Lung (tissue), 12 donors: Measurements from ENCODE around the gene MAOB. TPM values are rescaled to one million over a fixed set of nuclear protein-coding genes. Genes with fewer than 3 reads are reported as not detected.
A peak's percentile ranks its signal among the peaks of the same experiment; 100 is the strongest.

Experiments
- ATAC-seq: fragments of 200-7000 bp; cut with Tn5 transposase; one replicate; pipeline ENCODE4 v1.9.1; 2020; ENCODE audit warnings: moderate number of reproducible peaks; ENCODE audit not compliant: insufficient read depth, low FRiP score
- DNase-seq, 3 donors: peaks; one replicate each; pipeline ENCODE4 v3.0.0-alpha.2; 2013 to 2017
- H3K27ac ChIP-seq, 2 donors: one replicate each; pipeline ENCODE4 v1.5.1; 2013; ENCODE audit warnings: mild to moderate bottlenecking in 2 of 2, moderate library complexity in 2 of 2, control low read depth in 1 of 2, inconsistent platforms in 1 of 2, low read depth in 1 of 2, low read length in 1 of 2
- H3K27me3 ChIP-seq, 3 donors: one replicate each; pipeline ENCODE4 v1.5.1; 2013; ENCODE audit warnings: low read length in 2 of 3; ENCODE audit not compliant: control insufficient read depth in 3 of 3, insufficient read depth in 3 of 3
- H3K36me3 ChIP-seq, 4 donors: one replicate each; pipeline ENCODE4 v1.5.1; 2013; ENCODE audit warnings: low read length in 4 of 4, mild to moderate bottlenecking in 1 of 4, moderate library complexity in 1 of 4; ENCODE audit not compliant: control insufficient read depth in 4 of 4, insufficient read depth in 4 of 4
- H3K4me1 ChIP-seq, 5 donors: one replicate each; pipeline ENCODE4 v1.5.1; 2013; ENCODE audit warnings: low read length in 5 of 5, mild to moderate bottlenecking in 2 of 5, moderate library complexity in 1 of 5; ENCODE audit not compliant: control insufficient read depth in 5 of 5, insufficient read depth in 5 of 5
- H3K4me3 ChIP-seq: one replicate; pipeline ENCODE4 v1.5.1; 2013; ENCODE audit warnings: mild to moderate bottlenecking, control low read depth, moderate library complexity
- H3K9ac ChIP-seq, 2 donors: one replicate each; pipeline ENCODE4 v1.5.1; 2013; ENCODE audit warnings: low read length in 2 of 2, control low read depth in 1 of 2; ENCODE audit not compliant: insufficient read depth in 1 of 2
- H3K9me3 ChIP-seq, 4 donors: one replicate each; pipeline ENCODE4 v1.5.1; 2013; ENCODE audit warnings: low read length in 3 of 4, mild to moderate bottlenecking in 1 of 4, moderate library complexity in 1 of 4; ENCODE audit not compliant: control insufficient read depth in 4 of 4, insufficient read depth in 3 of 4
- CTCF ChIP-seq: IDR thresholded peaks from 2 replicates; pipeline ENCODE4 v1.5.1; 2012; ENCODE audit warnings: mild to moderate bottlenecking; ENCODE audit errors: control extremely low read depth, extremely low read depth
- WGBS, 2 donors: extraction: QIAGEN DNeasy Blood & Tissue Kit; methylation state at CpG; one replicate each; pipeline ENCODE4 v1.1.7; 2013; 5-methylcytosine and 5-hydroxymethylcytosine counted together
- polyA plus RNA-seq, 2 donors: library from polyadenylated mRNA; stranded (reverse); fragments of 200-250 nt; gene quantifications; one replicate each; pipeline ENCODE4 v1.2.1, GENCODE V29; 2013
- total RNA-seq, 2 donors: library from RNA; depleted of rRNA in 1 of 2; stranded (reverse); fragments of >200 nt in 1 of 2; gene quantifications; one replicate each; pipeline ENCODE4 v1.2.1, GENCODE V29; 2014 to 2021
- donor health status: control.
- donor health status: control.
- donor health status: Bipolar disorder and iron deficiency.
- donor health status: healthy.
- donor health status: DM: yes; HTN: yes; CAD: no.

Gene MAOB
- total and polyA plus RNA-seq, 4 donors = 5.6 to 19.6 (median 12.9) TPM

DNA sequence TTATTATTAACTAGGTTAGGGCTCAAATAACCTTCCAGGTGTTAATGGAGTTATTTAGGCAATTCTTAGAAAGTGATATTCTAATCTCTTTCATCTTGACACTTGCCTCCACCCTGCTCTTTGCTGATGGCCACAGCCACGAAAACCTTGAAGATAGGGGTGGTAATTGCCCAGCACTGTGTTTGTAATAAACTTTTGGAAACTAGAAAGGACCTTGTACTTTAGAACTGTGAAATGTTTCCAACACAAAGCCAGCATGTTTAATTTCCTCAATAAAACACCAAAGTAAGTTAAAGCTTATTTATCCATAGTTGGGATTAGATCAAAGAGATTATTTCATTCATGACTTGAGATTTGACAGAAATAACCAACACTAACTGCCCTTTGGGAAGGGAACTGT is 147.8 kb downstream of the MAOB start:
- DNase-seq = peak in 1 of 3 donors; percentile 8
- Histone ChIP-seq H3K4me3 (no peak overlapping the region), H3K4me1 (peaks cover 0 to 12% (median 0%) of the 10 kb centered on the region in 5 donors), H3K9me3 (no peaks in the 10 kb centered on the region), H3K36me3 (peaks cover 4 to 11% (median 5%) of the 10 kb centered on the region in 4 donors), H3K27ac (no peak overlapping the region), H3K9ac (no peak overlapping the region), H3K27me3 (peaks cover 0 to 10% (median 7%) of the 10 kb centered on the region in 3 donors)
- TF ChIP-seq CTCF = no peak
- ATAC-seq = no peak
- 49 to 94% methylated on average over 1 of the region's 1 CpG for WGBS, 2 donors

GRCh38 chrX:43733699-43734098 is 148.6 kb downstream of the MAOB start:
- Histone ChIP-seq H3K36me3 (peaks cover 4 to 11% (median 5%) of the 10 kb centered on the region in 4 donors), H3K9ac (no peak overlapping the region), H3K27ac (no peak overlapping the region), H3K4me3 (no peak overlapping the region), H3K27me3 (peaks cover 0 to 15% (median 3%) of the 10 kb centered on the region in 3 donors), H3K9me3 (no peaks in the 10 kb centered on the region), H3K4me1 (peaks cover 0 to 12% (median 0%) of the 10 kb centered on the region in 5 donors)
- no peak for ATAC-seq
- 97 to 100% methylated on average over 1 of the region's 1 CpG for WGBS, 2 donors
- no peak for TF ChIP-seq CTCF
- DNase-seq = no peak

GRCh38 chrX:43731086-43731485 is 151.2 kb downstream of the MAOB start:
- TF ChIP-seq CTCF = no peak

GRCh38 chrX:43728966-43729365 is 153.3 kb downstream of the MAOB start:
- H3K27me3 ChIP-seq = peaks cover 0 to 9% (median 2%) of the 10 kb centered on the region in 3 donors
- H3K4me1 ChIP-seq = peaks cover 0 to 6% (median 2%) of the 10 kb centered on the region in 5 donors
- DNase-seq (no peak), ATAC-seq (no peak)
- no peak overlapping the region for H3K27ac ChIP-seq
- H3K36me3 ChIP-seq = peaks cover 2 to 9% (median 4%) of the 10 kb centered on the region in 4 donors
- WGBS, 2 donors = 84 to 88% methylated on average over 1 of the region's 1 CpG
- peaks cover 0 to 3% (median 0%) of the 10 kb centered on the region in 4 donors for H3K9me3 ChIP-seq
- no peak overlapping the region for H3K4me3 ChIP-seq
- H3K9ac ChIP-seq = no peak overlapping the region
- no peak for TF ChIP-seq CTCF

More at GRCh38 chrX:43731086-43731485, 151.2 kb downstream of the MAOB start:
- DNase-seq (no peak), ATAC-seq (no peak)
- 84 to 89% methylated on average over 7 of the region's 7 CpGs for WGBS, 2 donors
- Histone ChIP-seq H3K36me3 (peaks cover 2 to 9% (median 4%) of the 10 kb centered on the region in 4 donors), H3K4me3 (no peak overlapping the region), H3K27ac (no peak overlapping the region), H3K27me3 (peaks cover 0 to 9% (median 2%) of the 10 kb centered on the region in 3 donors), H3K9me3 (peaks cover 0 to 3% (median 0%) of the 10 kb centered on the region in 4 donors), H3K4me1 (peaks cover 0 to 16% (median 2%) of the 10 kb centered on the region in 5 donors), H3K9ac (no peak overlapping the region)
